ENCODE measurements around the gene TCEANC.
"Not testable (repeated sequence)": the region's sequence is repeated elsewhere in the genome, so short reads cannot be mapped to it uniquely, and the experiment has no call there.

TCEANC gene

GRCh38 chrX:13652850-13653693 is at the start of gene TCEANC:
TCEANC (plus strand) TSS chrX:13653141; CDS start chrX:13662509, 9,368 bp downstream.
- peak; percentile 84 for DNase-seq (ENCODE audit: low read depth)

- no peak for DNase-seq (ENCODE audit: low read depth)
Measured at GRCh38 chrX:13605611-13606010, 47.3 kb upstream of the TCEANC start.

- no peak for DNase-seq (ENCODE audit: low read depth)
Measured at GRCh38 chrX:13607331-13607995, 45.5 kb upstream of the TCEANC start.

GRCh38 chrX:13607996-13608365 is 45.0 kb upstream of the TCEANC start:
- DNase-seq (ENCODE audit: low read depth), result no peak

- DNase-seq (ENCODE audit: low read depth), result no peak
Measured at GRCh38 chrX:13614154-13614553, 38.8 kb upstream of the TCEANC start.

- no peak for DNase-seq (ENCODE audit: low read depth)
Measured at GRCh38 chrX:13620207-13620606, 32.7 kb upstream of the TCEANC start.

GRCh38 chrX:13622401-13622964 is 30.5 kb upstream of the TCEANC start:
- no peak for DNase-seq (ENCODE audit: low read depth)

GRCh38 chrX:13627306-13627705 is 25.6 kb upstream of the TCEANC start:
- no peak for DNase-seq (ENCODE audit: low read depth)

GRCh38 chrX:13637224-13637623 is 15.7 kb upstream of the TCEANC start:
- not testable (repeated sequence) for DNase-seq (ENCODE audit: low read depth)

- DNase-seq (ENCODE audit: low read depth), result no peak
Measured at GRCh38 chrX:13638021-13638420, 14.9 kb upstream of the TCEANC start.

- no peak for DNase-seq (ENCODE audit: low read depth)
Measured at GRCh38 chrX:13638826-13639225, 14.1 kb upstream of the TCEANC start.

- not testable (repeated sequence) for DNase-seq (ENCODE audit: low read depth)
Measured at GRCh38 chrX:13641684-13642083, 11.3 kb upstream of the TCEANC start.

- DNase-seq (ENCODE audit: low read depth), result no peak
Measured at GRCh38 chrX:13645464-13646153, 7.3 kb upstream of the TCEANC start.

GRCh38 chrX:13646154-13646549 is 6.8 kb upstream of the TCEANC start:
- peak; percentile 7 for DNase-seq (ENCODE audit: low read depth)

- peak; percentile 40 for DNase-seq (ENCODE audit: low read depth)
Measured at GRCh38 chrX:13647709-13648212, 5.2 kb upstream of the TCEANC start.

GRCh38 chrX:13648336-13648735 is 4.6 kb upstream of the TCEANC start:
- DNase-seq (ENCODE audit: low read depth), result not testable (repeated sequence)

GRCh38 chrX:13649838-13650237 is 3.1 kb upstream of the TCEANC start:
- no peak for DNase-seq (ENCODE audit: low read depth)

- no peak for DNase-seq (ENCODE audit: low read depth)
Measured at GRCh38 chrX:13650318-13650717, 2.6 kb upstream of the TCEANC start.

GRCh38 chrX:13651150-13651549 is 1.8 kb upstream of the TCEANC start:
- no peak for DNase-seq (ENCODE audit: low read depth)

GRCh38 chrX:13652287-13652793 is 601 bp upstream of the TCEANC start:
- no peak for DNase-seq (ENCODE audit: low read depth)

GRCh38 chrX:13654116-13654515 is 1.2 kb downstream of the TCEANC start:
- no peak for DNase-seq (ENCODE audit: low read depth)

GRCh38 chrX:13655674-13656073 is 2.7 kb downstream of the TCEANC start:
- DNase-seq (ENCODE audit: low read depth), result no peak

Measured in activated T-cell treated with anti-CD3 and anti-CD28 coated beads for 1 hour (primary cell).